OCI-LY7 (cell line): ENCODE results near the gene TNS3. TPM values are rescaled to one million over a fixed set of nuclear protein-coding genes. Genes with fewer than 3 reads are reported as not detected.

Experiments
- BruUV-seq: library from RNA; stranded (reverse); fragments of 400-500 nt; replicated peaks from 2 replicates; lab custom pipeline; 2021; lab: Mats Ljungman, UMichigan
- CTCF ChIA-PET: fragments of 300-600 bp; sonication (Branson Sonifier 250); formaldehyde crosslinking; loops from one replicate; lab custom pipeline; 2022; ENCODE audit warnings: antibody characterized with exemption; ENCODE audit not compliant: unreplicated experiment; lab: Charles Lee
- POLR2A ChIA-PET: fragments of 300-600 bp; sonication (Branson Sonifier 250); formaldehyde crosslinking; loops from one replicate; lab custom pipeline; 2022; ENCODE audit warnings: antibody characterized with exemption; lab: Charles Lee
- DNase-seq: peaks from one replicate; pipeline ENCODE4 v3.0.0-alpha.2; 2015; ENCODE audit warnings: low spot score
- H2AFZ ChIP-seq: fragments of 200-600 bp; sonication (generic), shearing (Covaris generic); 2 replicates; pipeline ENCODE4 v1.6.1; 2014; ENCODE audit warnings: mild to moderate bottlenecking, antibody characterized with exemption, low read length, moderate library complexity
- H3K27ac ChIP-seq: fragments of 200-600 bp; sonication (generic); 2 replicates; pipeline ENCODE4 v1.5.1; 2014; ENCODE audit warnings: mixed run types, low read depth, mild to moderate bottlenecking, moderate library complexity, low read length, inconsistent platforms; ENCODE audit not compliant: poor library complexity, severe bottlenecking
- H3K36me3 ChIP-seq: fragments of 200-600 bp; sonication (generic); 2 replicates; pipeline ENCODE4 v1.6.1; 2014; ENCODE audit warnings: mild to moderate bottlenecking, antibody characterized with exemption, low read length, moderate library complexity, mixed read lengths; ENCODE audit not compliant: insufficient read depth
- H3K4me1 ChIP-seq: fragments of 200-600 bp; sonication (generic); 2 replicates; pipeline ENCODE4 v1.5.1; 2014; ENCODE audit warnings: mild to moderate bottlenecking, low read length; ENCODE audit not compliant: insufficient read depth, poor library complexity, severe bottlenecking
- H3K4me2 ChIP-seq: fragments of 200-600 bp; sonication (generic); 2 replicates; pipeline ENCODE4 v1.6.1; 2014; ENCODE audit warnings: mild to moderate bottlenecking, low read length
- H3K4me3 ChIP-seq: fragments of 200-600 bp; sonication (generic); 2 replicates; pipeline ENCODE4 v1.5.1; 2014; ENCODE audit warnings: mild to moderate bottlenecking, low read depth, low read length; ENCODE audit not compliant: poor library complexity, severe bottlenecking
- H3K79me2 ChIP-seq: fragments of 200-600 bp; sonication (generic); 2 replicates; pipeline ENCODE4 v1.6.1; 2016; ENCODE audit warnings: low read depth, mild to moderate bottlenecking, low read length, moderate library complexity, mixed read lengths; ENCODE audit not compliant: insufficient read depth
- H3K9me2 ChIP-seq: fragments of 200-600 bp; sonication (generic); 2 replicates; pipeline ENCODE4 v1.6.1; 2016; ENCODE audit warnings: mild to moderate bottlenecking, low read length, mixed read lengths; ENCODE audit not compliant: insufficient read depth
- H3K9me3 ChIP-seq: fragments of 200-600 bp; sonication (generic); 2 replicates; pipeline ENCODE4 v1.6.1; 2014; ENCODE audit warnings: mild to moderate bottlenecking, mixed run types, low read length, mixed read lengths
- H4K20me1 ChIP-seq: fragments of 200-600 bp; sonication (generic); 2 replicates; pipeline ENCODE4 v1.6.1; 2014; ENCODE audit warnings: mild to moderate bottlenecking, antibody characterized with exemption, low read length, moderate library complexity, mixed read lengths; ENCODE audit not compliant: insufficient read depth
- CTCF ChIP-seq: fragments of 200-600 bp; sonication (generic); conservative IDR thresholded peaks from 2 replicates; pipeline ENCODE4 v1.5.1; 2014; ENCODE audit warnings: mild to moderate bottlenecking, antibody characterized with exemption, low read length, moderate library complexity, mixed read lengths
- EZH2phosphoT487 ChIP-seq: fragments of 200-600 bp; sonication (generic); IDR thresholded peaks from 2 replicates; pipeline ENCODE4 v1.6.1; 2018; ENCODE audit warnings: low read depth, borderline replicate concordance, mild to moderate bottlenecking, mixed run types, antibody characterized with exemption, low read length, moderate library complexity, mixed read lengths
- intact Hi-C: fragments of 100-400 bp; cut with micrococcal nuclease; formaldehyde crosslinking; loops from one replicate; pipeline ENCODE4 v1.10.0; 2022; ENCODE audit not compliant: unreplicated experiment
- total RNA-seq, 2 experiments: library from RNA; depleted of rRNA in 1 of 2; stranded (reverse); fragments of >200 nt in 1 of 2; shearing (Covaris generic) in 1 of 2; gene quantifications; 2 replicates each; pipeline ENCODE4 v1.2.3, GENCODE V29; 2014 to 2022

Gene TNS3
- total RNA-seq, 2 experiments from 2014 or later = 9.5 to 42.1 TPM

GRCh38 chr7:47461746-47462145, 120.2 kb downstream of the TNS3 start:
- Histone ChIP-seq H3K36me3 (no peaks in the 10 kb centered on the region), H3K4me3 (no peak overlapping the region), H4K20me1 (no peaks in the 10 kb centered on the region; the same call in 1 of the 2 replicates), H2AFZ (no peak overlapping the region), H3K79me2 (no peaks in the 10 kb centered on the region), H3K4me2 (no peak overlapping the region), H3K4me1 (no peaks in the 10 kb centered on the region), H3K27ac (no peak overlapping the region), H3K9me2 (no peaks in the 10 kb centered on the region), H3K9me3 (no peaks in the 10 kb centered on the region)
- no TSS peak for BruUV-seq
- TF ChIP-seq EZH2phosphoT487 (no peak), CTCF (no peak)
- intact Hi-C loops = no loop called here
- ChIA-PET CTCF (no interaction called here), POLR2A (no interaction called here)
- DNase-seq = no peak

GRCh38 chr7:47461161-47461560, 120.8 kb downstream of the TNS3 start:
- H3K4me3 ChIP-seq = no peak overlapping the region
- H3K9me3 ChIP-seq = no peaks in the 10 kb centered on the region
- CTCF ChIA-PET = no interaction called here
- POLR2A ChIA-PET = no interaction called here
- no peak overlapping the region for H2AFZ ChIP-seq
- H3K9me2 ChIP-seq = no peaks in the 10 kb centered on the region
- intact Hi-C loops = no loop called here
- H3K4me1 ChIP-seq = no peaks in the 10 kb centered on the region
- no peak for DNase-seq
- no peaks in the 10 kb centered on the region; the same call in 1 of the 2 replicates for H4K20me1 ChIP-seq
- H3K27ac ChIP-seq = no peak overlapping the region
- no TSS peak for BruUV-seq
- no peaks in the 10 kb centered on the region for H3K36me3 ChIP-seq
- H3K79me2 ChIP-seq = no peaks in the 10 kb centered on the region
- TF ChIP-seq EZH2phosphoT487 = no peak
- no peak for TF ChIP-seq CTCF
- H3K4me2 ChIP-seq = no peak overlapping the region

- Histone ChIP-seq H2AFZ (no peak overlapping the region), H4K20me1 (no peaks in the 10 kb centered on the region; the same call in 1 of the 2 replicates), H3K79me2 (no peaks in the 10 kb centered on the region), H3K9me3 (no peaks in the 10 kb centered on the region), H3K4me2 (no peak overlapping the region), H3K27ac (no peak overlapping the region), H3K36me3 (no peaks in the 10 kb centered on the region), H3K9me2 (no peaks in the 10 kb centered on the region), H3K4me1 (no peaks in the 10 kb centered on the region), H3K4me3 (no peak overlapping the region)
- POLR2A ChIA-PET = no interaction called here
- CTCF ChIA-PET = no interaction called here
- no peak for TF ChIP-seq CTCF
- no peak for TF ChIP-seq EZH2phosphoT487
- DNase-seq = no peak
- intact Hi-C loops = no loop called here
- no TSS peak for BruUV-seq
Observed at GRCh38 chr7:47460251-47460989, 121.5 kb downstream of the TNS3 start.
